GM12874 (cell line): ENCODE results near the gene LAMB1.

Source experiments
- TF ChIP-seq, protein P1 (sequence below): IDR thresholded peaks from 2 replicates; pipeline ENCODE4 v1.5.1; 2011; ENCODE audit warnings: low read depth, mild to moderate bottlenecking, control low read depth, low read length, moderate library complexity; ENCODE audit not compliant: insufficient read depth

LAMB1 gene

GRCh38 chr7:108017776-108018151, 14.8 kb upstream of the LAMB1 start:
- TF ChIP-seq, protein P1, sequence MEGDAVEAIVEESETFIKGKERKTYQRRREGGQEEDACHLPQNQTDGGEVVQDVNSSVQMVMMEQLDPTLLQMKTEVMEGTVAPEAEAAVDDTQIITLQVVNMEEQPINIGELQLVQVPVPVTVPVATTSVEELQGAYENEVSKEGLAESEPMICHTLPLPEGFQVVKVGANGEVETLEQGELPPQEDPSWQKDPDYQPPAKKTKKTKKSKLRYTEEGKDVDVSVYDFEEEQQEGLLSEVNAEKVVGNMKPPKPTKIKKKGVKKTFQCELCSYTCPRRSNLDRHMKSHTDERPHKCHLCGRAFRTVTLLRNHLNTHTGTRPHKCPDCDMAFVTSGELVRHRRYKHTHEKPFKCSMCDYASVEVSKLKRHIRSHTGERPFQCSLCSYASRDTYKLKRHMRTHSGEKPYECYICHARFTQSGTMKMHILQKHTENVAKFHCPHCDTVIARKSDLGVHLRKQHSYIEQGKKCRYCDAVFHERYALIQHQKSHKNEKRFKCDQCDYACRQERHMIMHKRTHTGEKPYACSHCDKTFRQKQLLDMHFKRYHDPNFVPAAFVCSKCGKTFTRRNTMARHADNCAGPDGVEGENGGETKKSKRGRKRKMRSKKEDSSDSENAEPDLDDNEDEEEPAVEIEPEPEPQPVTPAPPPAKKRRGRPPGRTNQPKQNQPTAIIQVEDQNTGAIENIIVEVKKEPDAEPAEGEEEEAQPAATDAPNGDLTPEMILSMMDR: no peak

- TF ChIP-seq, protein P1: peak; percentile 31; the same call in 1 of the 2 replicates
Measured at GRCh38 chr7:108016841-108017775, 14.1 kb upstream of the LAMB1 start.

- TF ChIP-seq, protein P1: no peak
Measured at GRCh38 chr7:108015740-108016139, 12.8 kb upstream of the LAMB1 start.

DNA sequence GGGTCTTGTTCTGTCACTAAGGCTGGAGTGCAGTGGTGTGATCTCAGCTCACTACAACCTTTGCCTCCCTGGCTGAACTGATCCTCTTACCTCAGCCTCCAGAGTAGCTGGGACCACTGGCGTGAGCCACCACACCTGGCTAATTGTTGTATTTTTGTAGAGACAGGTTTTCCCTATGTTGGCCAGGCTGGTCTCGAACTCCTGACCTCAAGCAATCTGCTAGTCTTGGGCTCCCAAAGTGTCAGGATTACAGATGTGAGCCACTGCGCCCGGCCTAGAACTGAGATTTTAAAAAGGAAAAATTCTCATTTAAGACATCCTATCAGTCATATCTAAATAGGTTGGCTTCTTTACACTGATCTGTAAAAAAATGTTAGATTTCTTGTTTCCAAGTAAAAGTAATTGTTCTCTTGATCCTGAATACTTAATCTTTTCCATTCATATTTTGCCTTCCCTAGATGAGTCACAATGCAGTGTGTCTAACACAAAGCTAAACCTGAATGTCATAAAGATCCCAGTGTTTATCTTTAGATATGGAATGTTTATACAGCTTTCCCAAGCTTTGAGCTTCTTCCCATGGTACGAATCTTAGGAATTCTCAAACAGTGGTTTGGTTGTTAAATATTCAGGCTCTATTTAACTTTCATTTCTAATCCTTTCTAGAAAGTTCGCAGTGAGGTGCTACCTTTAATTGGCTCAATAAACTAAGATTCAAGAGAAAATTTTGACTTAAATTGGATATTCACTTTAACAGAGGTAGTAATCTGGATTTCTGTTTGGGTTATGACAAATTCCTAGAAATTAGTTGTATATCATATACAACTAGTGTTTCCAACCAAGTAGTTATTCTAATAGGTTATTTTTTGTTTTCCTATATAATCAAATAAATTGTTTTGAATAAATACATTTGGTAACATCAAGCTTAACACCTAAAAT, 12.1 kb upstream of the LAMB1 start:
- TF ChIP-seq, protein P1: no peak

DNA sequence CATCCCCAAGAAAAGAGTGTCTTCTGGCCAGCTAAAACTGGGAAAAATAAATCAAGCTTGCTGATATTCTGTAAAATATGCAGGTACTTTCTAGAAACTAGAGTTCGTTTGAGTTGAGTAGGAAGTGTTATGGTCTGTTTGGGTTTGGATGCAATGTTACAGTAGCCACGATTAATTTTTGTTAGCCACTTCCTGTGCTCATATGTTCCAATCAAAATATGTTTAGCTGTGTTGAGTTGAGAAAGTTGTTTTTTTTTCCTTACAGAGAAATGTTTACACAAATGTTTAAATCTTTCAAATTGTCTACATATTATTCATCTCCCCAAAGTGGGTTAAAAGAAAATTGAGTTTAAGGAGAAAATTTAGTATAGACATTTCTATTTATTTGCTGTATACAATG, 11.3 kb upstream of the LAMB1 start:
- TF ChIP-seq, protein P1: no peak

GRCh38 chr7:108012499-108013430, 9.8 kb upstream of the LAMB1 start:
- TF ChIP-seq, protein P1: no peak
